GM15510 (cell line): ENCODE measurements around the gene GUCA1A.

Experiments
- POLR2A ChIP-seq: IDR thresholded peaks from 3 replicates; pipeline ENCODE4 v1.6.1; 2011; ENCODE audit warnings: borderline replicate concordance; ENCODE audit not compliant: insufficient read length; ENCODE audit errors: extremely low read depth

GUCA1A gene

DNA sequence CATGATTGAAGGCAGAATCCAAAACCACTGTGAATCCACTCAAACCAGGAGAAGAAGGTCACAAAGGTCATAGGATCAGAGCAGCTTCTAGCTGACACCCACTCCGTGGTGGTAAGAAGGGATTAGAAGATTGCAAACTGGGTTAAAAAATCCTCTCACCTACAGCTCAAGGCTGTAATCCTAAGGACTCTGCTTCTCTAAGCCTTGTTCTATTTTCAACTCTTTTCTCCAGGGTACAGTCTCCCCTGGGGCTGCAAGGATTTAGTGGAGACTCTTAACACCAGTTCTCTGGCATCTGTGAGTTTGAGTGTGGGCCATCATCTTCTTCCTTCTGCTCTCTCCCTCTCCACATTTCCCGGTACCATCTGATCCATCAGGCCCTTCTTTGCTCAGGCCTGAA, at the start of gene GUCA1A:
Gene GUCA1A, plus strand, starts transcription at position 264 of the 400 bp plus-strand sequence. CDS start 250 bp downstream, outside the sequence.
- TF ChIP-seq POLR2A = no peak

DNA sequence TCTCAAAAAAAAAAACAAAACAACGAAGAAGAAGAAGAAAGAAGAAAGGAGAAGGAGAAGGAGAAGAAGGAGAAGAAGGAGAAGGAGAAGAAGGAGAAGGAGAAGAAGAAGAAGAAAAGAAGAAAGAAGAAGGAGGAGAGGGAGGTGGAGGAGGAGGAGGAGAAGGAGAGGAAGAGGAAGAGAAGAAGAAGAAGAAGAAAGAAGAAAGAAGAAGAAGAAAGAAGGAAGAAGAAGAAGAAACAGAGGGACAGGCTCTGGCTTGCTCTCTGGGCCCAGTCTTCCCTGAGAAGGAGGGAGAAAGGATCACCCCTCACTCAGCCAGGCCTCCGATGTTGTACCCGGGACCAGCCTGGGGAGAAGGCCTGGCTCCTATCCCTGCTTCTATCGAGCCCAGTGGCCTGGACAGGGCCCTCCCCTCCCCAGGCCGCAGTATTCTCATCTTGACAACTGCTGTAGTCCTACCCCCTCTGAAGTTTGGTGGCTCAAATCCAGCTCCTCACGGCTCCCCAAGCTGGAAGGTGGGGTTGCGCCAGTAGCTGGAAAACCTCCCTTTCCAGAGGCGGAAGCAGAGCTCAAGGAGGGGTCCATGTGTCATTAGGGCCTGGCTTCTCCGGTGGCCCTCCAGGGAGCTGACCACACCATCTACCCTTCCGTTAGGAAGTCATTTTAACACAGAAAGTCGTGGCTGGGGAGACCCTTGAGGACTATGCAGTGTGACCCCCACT, 49.6 kb upstream of the GUCA1A start:
- no peak for TF ChIP-seq POLR2A

- no peak for TF ChIP-seq POLR2A
Observed at GRCh38 chr6:42124223-42124836, 48.8 kb upstream of the GUCA1A start.

GRCh38 chr6:42125231-42125630, 47.9 kb upstream of the GUCA1A start:
- no peak for TF ChIP-seq POLR2A

- TF ChIP-seq POLR2A = no peak
Observed at GRCh38 chr6:42125663-42126062, 47.5 kb upstream of the GUCA1A start.

- TF ChIP-seq POLR2A = no peak
Observed at GRCh38 chr6:42128460-42129359, 44.5 kb upstream of the GUCA1A start.

- TF ChIP-seq POLR2A = no peak
Observed at GRCh38 chr6:42129360-42129676, 43.8 kb upstream of the GUCA1A start.

DNA sequence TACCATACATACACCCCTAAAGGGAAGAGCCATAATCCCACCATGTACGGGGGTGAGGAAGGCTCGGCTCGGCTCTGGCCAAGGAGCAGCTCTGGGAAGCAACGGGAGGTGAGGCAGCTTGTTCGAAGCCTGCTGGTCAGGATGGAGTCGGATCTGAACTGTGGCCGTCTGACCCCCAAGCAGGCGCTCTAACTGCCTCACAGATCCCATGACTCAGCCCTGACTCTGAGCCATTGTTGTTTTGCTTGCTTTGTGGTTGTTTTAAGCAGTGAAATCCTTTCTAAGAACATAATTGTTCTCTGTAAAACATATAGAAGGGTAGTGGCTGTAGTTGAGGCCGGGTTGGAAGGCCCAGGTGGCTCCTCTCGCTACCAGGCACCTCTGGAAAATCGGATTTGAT, 41.6 kb upstream of the GUCA1A start:
- TF ChIP-seq POLR2A = no peak

DNA sequence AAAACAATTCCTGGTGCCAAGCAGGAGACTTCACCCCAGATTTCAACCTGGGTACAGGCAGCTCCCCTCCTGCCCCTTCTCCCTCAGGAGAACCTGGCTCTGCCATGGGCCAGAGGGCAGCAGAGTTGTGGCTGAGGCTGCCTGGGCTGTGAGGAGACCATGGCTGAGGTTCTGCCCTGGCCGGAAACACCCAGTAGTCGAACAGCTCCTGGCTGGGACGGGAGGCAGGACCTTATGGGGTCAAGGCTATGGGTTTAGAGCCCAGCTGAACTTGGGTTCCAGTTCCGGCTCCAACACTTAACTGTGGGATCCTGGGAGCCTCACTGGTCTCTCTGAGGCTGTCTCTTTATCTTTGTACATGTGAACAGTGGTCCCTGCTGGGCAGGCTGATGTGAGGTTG, 39.2 kb upstream of the GUCA1A start:
- no peak for TF ChIP-seq POLR2A

DNA sequence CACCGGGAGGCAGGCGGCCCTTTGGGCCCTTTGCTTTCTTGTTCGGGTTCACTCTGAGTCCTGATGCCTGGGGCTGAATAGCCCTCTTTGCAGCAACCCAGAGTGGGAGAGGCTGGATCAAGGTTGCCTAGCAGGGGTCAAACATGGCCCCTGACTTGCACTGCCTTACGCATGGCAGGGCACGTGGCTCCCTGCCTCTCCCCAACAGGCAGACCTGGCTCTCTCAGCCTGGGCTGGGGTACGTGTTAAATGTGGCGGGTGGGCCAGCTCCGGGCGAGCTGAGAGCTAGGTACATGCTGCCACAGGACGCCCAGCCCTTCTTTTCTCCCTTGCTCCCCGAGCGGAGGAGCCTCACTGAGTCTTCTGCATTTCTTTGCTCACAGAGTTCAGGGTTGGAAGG, 38.0 kb upstream of the GUCA1A start:
- no peak for TF ChIP-seq POLR2A

- TF ChIP-seq POLR2A = no peak
Observed at GRCh38 chr6:42135722-42136121, 37.4 kb upstream of the GUCA1A start.

DNA sequence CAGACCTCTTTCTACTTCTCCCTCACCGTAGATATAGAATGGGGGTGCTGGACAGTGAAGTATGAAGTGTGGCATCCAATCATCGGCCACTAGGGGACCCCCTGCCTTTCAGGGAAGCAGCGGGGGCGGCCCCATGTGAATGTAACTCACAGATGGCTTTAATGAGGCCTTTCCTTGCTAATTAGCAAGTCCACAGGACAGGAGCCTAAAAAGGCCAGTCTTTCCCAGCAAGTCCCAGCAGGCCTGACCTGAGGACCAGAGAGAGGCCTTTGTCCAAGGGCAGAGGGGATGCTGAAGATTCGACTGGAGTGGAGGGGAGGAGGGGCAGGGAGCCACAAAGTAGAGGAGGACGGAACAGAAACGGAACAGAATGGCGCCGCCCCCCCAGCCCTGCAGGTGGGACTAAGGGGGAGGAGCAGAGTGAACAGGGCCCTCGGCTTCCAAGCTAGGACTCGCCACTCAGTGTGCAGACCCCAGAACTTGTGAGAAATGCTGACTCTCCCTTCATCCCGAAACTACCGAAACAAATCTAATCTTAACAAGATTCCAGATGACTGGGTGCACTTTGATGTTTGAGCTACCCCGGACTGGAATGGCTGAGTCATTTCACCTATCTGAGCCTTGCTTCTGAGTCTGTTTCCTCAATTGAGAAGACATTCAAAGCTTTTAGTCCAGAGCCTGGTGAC, 36.5 kb upstream of the GUCA1A start:
- TF ChIP-seq POLR2A = no peak

DNA sequence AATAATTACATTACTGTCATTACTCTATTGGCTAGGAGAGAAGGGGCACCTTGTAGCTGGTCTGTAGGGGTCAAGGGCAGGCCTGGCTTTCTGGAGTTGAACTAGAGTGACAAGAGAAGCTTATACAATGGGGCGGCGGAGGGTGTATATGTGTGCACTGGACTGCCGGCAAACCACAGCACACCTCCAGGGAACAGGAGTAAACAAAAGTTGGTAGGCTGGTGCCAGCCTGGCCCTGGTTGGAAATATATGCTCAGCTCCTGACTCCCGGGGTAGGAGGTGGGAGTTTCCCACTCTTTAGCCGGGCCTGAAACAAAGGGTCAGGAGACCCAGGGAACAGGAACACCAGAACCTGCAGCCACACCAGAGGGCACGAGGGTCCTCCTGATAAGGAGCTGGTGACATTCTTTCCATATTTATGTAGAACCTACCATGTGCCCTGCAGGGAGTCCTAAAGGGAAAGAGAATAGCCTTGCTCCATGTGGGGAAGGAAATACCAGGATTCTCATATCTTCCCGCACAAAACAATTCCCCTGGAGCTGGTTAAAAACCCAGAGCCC, 35.9 kb upstream of the GUCA1A start:
- no peak for TF ChIP-seq POLR2A

- no peak for TF ChIP-seq POLR2A
Observed at GRCh38 chr6:42138190-42138589, 35.0 kb upstream of the GUCA1A start.
